ENCODE results near the gene HDAC9.

Gene HDAC9

DNA sequence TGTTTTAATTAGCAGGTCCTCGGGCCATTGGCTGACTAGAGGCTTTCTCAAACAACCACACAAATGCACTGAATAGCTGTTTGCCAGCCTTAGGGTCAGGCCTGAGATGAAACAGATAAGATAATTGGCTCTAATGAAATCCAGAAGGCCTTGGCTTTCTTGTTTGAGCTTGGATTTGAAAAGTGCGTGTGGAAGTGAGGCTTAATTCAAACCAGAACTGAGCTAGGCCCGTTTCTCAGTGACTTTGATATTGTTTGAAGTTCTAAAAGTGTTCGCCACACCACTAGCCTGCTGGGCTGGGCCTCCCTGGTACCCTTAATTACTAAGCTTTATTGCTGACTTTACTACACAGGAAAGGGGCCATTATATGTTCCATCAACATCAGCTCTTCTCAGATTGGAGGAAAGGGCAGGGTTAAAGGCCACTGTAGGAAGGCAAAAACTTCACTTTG is 351.2 kb downstream of the HDAC9 start:
- no peak overlapping the region for H3K4me3 ChIP-seq (ENCODE audit: low read depth, low read length)
- no peak for DNase-seq (ENCODE audit: low read depth)

DNA sequence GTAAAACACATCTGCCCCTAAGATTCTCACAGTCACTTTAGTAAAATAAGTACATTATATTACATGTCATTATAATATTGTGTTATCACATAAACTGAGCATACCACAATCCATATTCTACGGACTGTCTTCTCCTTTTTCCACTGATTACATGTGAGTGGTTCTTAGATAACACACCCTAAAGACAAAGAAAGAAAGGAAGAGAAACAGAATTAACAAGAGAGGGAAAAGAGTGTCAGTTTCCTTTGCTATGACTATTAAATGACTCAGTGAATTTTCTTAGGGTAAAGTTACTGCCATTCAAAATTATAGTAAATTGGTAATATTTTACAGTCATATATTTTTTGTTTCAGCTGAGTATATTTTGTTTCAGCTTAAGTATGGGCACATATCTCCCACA is 353.6 kb downstream of the HDAC9 start:
- no peak for DNase-seq (ENCODE audit: low read depth)

DNA sequence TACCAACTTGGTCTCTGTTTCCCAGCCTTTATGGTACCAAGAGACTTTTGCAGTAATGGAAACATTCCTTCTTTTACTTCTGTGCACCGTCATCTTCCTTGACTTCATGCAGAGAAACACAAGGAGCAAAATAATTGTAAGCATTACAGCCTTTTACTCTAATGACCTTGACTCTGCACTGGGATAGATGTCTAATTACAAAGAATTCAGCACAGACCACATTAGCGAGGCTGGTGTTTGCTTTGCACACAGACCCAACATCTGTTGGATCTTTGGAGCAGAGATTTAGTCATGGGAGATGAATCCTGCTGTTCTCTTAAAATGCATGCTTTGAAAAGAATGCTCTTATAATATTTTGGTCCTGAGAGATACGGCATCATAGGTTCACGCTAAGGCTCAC is 360.2 kb downstream of the HDAC9 start:
- DNase-seq (ENCODE audit: low read depth) = no peak
- H3K4me3 ChIP-seq (ENCODE audit: low read depth, low read length) = no peak overlapping the region

More for the DNA sequence above, 353.6 kb downstream of the HDAC9 start:
- no peak overlapping the region for H3K4me3 ChIP-seq (ENCODE audit: low read depth, low read length)

DNA sequence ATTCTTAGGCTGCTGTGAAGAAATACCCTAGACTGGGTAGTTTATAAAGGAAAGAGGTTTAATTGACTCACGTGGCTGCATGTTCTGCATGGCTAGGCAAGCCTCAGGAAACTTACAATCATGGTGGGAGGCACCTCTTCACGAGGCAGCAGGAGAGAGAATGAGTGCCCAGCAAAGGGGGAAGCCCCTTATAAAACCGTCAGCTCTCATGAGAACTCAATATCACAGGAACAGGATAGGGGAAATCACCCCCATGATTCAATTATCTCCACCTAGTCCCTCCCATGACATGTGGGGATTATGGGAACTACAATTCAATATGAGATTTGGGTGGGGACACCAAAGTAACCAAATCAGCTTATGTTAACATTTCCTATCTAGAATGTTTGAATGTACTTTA is 362.7 kb downstream of the HDAC9 start:
- DNase-seq (ENCODE audit: low read depth) = no peak
- H3K4me3 ChIP-seq (ENCODE audit: low read depth, low read length) = no peak overlapping the region

DNA sequence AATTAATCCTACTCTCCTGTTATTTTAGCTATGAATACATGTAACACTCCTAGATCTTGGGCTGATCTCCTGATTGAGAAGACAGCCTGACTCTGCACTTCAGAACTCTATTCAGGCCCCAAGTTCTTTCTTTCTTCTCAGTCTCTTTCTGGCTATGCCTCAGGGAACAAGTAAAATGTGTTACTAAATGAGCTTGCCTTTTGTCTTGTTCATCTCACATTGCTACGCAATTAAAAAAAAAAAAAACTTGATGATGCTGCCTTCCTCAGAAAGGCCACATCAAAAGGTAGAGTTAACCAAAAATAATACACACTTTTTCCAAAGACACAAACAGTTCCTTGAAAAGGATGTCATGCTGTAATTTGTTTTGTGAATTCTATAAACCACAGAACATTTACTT is 363.8 kb downstream of the HDAC9 start:
- H3K4me3 ChIP-seq (ENCODE audit: low read depth, low read length) = no peak overlapping the region
- DNase-seq (ENCODE audit: low read depth) = peak; percentile 62

DNA sequence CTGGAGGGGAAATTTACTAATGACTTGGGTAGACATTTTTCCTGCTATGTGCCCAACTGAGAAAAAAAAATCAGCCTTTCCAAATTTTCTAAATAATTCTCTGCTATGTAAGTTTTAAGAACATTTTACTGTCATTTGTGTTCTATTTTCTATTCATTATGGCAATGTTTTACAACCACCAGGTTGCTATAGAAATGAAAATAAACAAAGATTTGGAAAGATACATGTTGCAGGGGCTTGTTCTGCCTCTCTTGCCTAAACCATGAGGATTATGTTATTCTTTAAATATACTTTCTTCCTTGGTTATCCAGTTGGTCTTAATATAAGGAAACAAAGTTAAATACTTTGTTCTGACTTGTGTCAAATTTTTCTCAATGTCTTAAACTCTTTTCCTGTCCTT is 364.7 kb downstream of the HDAC9 start:
- DNase-seq (ENCODE audit: low read depth) = no peak
- no peak overlapping the region for H3K4me3 ChIP-seq (ENCODE audit: low read depth, low read length)

DNA sequence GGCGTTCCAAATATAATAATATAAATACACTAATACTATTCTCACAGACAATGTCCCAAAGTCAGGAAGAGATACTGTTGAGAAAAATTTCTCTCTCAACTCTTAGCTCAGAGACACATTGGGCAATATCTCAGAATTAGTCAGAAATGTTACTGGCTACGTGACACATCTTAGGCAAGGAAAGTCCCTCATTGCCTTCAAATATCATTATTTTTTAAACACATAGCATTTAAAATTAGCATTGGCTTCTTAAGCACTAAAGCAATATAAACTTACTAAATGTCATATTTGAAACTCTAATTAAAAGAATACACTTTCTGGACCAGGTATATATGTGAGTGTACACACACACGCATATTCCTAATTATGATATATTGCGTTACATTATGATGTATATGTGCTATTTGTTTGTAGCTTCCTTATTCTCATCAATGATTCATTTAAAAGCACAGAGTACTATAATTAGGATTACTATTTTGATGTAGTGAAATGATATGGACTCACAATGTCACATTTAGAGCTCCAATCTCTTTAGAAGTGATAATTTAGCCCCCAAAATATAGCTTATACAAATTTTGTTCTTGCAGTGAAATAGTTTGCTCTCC is 366.1 kb downstream of the HDAC9 start:
- DNase-seq (ENCODE audit: low read depth) = peak; percentile 63
- no peak overlapping the region for H3K4me3 ChIP-seq (ENCODE audit: low read depth, low read length)

DNA sequence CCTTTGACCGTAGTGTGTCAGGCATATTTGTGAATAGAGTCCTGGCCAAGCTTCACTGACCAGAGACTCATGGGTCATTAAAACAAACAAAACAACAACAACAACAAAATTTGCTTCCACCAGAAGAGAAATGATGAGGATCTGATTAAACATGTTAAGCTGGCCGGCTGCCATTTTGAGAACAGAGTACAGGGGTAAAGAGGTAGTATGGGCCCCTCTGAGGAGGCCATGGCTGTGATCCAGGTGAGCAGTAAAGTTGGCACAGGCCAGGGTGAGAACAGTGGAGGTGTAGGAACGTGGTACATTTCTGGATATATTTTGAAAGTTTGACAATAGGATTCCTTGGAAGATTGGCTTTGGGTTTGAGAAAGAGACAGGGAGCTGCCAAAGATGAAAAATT is 369.4 kb downstream of the HDAC9 start:
- no peak for DNase-seq (ENCODE audit: low read depth)
- H3K4me3 ChIP-seq (ENCODE audit: low read depth, low read length) = no peak overlapping the region

DNA sequence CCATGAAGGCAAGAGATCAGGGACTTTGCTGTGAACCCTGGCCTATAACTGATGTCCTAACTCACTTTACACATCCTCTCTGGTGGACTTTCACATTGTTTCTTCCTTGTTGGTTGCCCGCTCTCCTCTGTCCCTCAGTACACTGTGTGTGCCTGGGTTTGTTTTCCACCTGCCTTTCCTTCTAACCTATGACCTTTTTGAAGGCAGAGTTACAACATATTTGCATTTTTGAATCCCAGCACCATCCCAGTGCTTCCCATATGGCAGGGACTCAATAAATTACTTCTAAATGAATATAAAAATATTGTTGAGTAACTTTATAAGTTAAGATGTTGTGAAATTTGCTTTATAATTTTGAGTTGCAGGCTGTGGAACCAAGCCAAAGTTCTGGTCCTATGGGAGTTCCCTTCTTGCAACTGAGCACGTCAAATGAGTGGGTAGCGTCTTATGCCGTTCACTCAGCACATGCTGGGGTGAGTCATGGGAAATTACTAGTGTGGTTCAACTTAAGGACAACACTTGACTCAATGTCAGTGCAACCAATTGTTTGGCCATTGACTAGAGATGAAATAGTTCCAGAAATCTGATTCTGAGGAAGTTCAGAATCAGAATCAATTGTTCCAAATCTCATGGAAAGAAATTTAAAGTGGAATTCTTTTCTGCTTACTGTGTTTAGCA is 370.9 kb downstream of the HDAC9 start:
- DNase-seq (ENCODE audit: low read depth) = peak; percentile 100
- no peak overlapping the region for H3K4me3 ChIP-seq (ENCODE audit: low read depth, low read length)

DNA sequence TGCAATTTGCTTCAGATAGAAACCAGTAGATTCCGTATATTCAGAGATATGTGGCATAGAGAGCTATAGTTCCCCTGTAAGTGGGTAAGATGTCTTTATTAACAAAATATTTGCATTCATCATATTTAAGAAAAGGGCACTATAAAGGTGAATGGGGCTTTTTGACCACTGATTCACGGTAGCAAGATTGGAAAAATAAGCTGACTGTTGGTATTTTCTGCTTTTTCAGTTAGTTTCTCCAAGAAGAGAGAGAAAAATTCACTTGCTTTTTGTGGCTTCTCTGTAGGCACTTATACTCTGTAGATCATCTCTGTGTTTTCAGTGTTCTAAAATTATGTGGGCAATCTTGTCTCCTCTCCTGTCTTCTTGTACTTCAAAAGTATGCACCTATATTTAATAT is 376.8 kb downstream of the HDAC9 start:
- no peak for DNase-seq (ENCODE audit: low read depth)
- H3K4me3 ChIP-seq (ENCODE audit: low read depth, low read length) = no peak overlapping the region

DNA sequence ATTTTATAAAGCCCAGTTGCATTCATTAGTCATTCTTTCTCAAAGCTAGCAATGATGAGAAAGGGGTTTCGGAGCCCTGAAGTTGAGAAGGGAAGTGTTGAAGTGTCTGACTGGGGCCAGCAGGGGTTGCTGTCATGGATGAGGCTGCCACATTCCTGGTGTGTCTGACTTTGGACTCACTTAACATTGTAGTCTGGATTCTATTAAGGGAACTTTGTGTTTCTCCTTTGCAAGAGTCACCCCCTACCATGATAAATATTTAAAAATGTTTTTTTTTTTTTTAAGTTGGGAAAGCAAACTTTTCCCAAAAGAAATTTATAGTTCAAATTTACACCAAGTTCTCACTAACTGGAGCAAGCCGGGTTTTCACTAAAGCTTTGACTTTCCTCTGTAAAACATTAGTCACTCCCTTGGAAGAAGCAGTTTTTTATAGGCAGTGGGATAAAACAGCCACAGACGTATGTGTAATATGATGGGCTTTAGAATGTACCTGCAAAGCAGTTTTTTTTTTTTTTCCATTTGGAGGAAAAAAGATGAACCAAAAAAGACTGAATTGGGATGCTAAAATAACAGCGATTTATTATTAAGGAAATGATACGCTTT is 378.3 kb downstream of the HDAC9 start:
- no peak overlapping the region for H3K4me3 ChIP-seq (ENCODE audit: low read depth, low read length)
- DNase-seq (ENCODE audit: low read depth) = no peak

DNA sequence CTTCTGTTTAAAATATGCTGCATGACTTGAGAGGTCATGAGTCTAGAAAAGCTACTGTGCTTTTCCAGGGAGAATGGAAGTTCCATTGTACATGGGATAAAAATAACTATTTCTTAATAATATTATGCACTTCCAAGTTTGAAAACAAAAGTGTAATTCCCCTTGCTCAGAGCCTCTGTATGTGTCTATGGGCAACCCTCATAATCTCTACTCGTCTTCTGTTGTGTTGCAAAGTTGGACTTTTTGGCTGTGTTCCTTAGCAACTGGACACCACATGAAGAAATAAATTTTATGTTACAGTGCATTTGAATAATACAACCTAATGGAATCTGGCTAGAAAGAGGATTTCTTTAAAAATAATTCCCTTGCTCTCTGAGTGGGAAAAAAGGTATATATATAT is 379.3 kb downstream of the HDAC9 start:
- H3K4me3 ChIP-seq (ENCODE audit: low read depth, low read length) = no peak overlapping the region
- no peak for DNase-seq (ENCODE audit: low read depth)

DNA sequence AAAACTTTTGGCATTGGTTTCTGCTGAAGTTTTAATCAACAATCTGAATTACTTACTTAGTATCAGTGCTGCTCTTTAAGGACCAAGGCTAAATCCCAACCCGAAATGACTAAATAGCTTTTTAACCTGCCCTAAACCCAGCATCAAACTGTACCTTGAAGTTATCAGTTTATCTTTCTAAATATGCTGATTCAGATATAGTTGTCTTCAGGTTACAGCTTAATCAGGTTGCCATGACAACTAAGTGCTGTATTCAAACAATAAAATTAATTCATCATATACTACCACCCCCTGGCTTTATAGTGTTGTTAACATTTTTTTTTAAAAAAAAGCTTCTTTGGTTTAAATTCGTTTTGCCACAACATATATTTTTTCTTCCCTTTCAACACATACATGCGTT is 382.3 kb downstream of the HDAC9 start:
- H3K4me3 ChIP-seq (ENCODE audit: low read depth, low read length) = no peak overlapping the region
- DNase-seq (ENCODE audit: low read depth) = no peak

DNA sequence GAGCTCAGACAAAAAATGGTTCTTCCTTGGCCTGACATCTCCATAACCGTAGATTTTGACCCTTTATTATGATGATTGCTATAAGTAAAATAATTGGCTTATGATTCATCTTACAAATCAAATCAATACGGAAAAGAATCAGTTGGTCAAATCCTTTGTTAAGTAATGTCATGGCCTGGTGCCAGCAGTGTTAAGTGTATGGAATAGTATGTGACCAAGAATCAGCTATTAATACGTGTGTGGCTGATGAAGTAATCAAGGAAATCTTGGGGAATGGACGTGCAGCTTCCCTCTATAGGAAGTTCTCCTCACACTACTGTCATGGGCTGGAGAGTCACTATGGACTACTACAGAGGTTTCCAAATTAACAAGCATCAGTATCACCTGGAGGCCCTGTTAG is 391.3 kb downstream of the HDAC9 start:
- no peak for DNase-seq (ENCODE audit: low read depth)
- H3K4me3 ChIP-seq (ENCODE audit: low read depth, low read length) = no peak overlapping the region

DNA sequence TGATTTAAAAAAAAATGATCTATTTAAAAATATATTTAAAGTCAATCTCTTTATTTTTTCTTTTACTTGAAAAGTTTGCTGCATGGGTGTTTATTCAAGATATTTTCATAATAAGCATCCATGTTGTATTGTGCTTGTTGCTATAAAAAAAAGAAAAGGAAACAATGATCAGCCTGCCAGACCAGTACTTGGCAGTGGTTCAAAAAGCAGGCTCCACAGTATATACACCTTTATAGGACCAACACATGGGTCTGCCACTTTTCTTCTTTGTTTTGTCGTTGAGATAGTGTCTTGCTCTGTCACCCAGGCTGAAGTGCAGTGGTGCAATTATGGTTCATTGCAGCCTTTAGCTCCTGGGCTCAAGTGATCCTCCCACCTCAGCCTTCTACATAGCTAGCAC is 393.9 kb downstream of the HDAC9 start:
- no peak for DNase-seq (ENCODE audit: low read depth)
- H3K4me3 ChIP-seq (ENCODE audit: low read depth, low read length) = no peak overlapping the region

DNA sequence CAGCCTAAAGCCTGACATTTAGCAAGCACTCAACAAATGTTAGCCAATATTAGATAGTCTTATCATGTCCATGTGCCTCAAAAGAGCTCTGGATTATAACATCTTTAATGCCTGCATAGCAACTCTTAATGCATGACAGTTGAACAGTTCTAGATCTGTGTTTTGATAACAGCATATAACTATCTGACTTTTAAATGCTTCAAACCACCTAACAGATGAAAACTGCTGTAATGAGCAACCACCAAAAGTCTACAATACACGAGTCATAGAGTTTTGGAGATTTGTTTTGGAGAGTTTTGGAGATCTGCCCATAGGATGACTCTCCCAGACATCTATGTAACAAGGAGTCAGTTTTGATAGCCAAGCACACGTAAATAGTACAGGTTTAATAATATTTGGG is 394.6 kb downstream of the HDAC9 start:
- H3K4me3 ChIP-seq (ENCODE audit: low read depth, low read length) = no peak overlapping the region
- peak; percentile 40 for DNase-seq (ENCODE audit: low read depth)

DNA sequence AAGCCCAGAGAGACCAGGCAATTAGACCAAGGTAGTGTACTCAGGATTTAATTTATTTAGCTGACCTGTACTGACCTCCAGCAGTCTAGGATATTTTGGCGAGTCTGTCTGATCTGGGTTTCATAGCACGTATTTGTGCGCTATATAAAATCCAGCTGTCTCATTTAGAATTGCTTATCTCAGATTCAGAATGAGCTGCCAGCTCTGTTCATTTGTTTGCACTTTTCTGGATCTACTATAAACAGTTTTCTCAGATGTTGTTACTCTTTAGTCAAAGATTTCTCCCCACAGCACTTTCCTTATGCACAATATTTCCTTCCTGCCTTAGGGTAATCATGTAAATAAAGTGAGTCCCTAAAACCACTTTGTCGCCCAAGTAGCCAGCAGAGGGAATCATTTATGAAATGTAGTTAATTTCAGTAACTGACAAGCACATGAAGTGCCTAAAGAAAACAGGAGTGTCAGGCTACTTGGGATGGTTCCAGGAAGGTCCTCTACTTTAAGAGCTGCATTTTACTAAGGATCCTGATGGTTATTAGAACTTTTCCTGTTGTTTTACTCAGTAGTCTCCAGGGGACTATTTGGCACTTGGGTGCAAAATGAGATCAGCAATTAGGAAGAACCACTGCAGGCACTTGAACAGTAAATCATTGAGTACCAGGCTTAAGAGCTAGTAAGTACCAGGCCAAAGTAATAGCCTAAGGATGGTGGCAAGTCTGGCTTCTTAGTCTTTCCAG is 395.5 kb downstream of the HDAC9 start:
- no peak overlapping the region for H3K4me3 ChIP-seq (ENCODE audit: low read depth, low read length)
- DNase-seq (ENCODE audit: low read depth) = no peak

DNA sequence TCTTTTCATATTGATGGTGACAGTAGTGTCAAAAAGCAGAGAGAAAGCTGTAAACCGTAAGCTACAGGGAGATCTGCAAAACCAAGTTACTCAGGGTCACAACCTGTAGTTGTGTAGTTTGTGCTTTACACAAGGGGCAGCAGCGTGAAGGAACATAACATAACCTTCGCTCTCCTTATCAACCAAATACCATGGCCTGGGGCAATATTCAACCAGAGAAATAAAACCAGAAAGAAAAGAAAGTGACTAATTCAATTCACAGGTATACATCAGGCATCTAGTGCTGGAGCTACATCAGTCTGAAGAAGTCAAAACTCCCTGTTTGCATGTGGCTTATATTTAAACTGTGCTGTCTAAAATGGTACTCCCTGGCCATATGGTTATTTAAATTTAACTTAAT is 397.6 kb downstream of the HDAC9 start:
- no peak overlapping the region for H3K4me3 ChIP-seq (ENCODE audit: low read depth, low read length)
- DNase-seq (ENCODE audit: low read depth) = no peak

DNA sequence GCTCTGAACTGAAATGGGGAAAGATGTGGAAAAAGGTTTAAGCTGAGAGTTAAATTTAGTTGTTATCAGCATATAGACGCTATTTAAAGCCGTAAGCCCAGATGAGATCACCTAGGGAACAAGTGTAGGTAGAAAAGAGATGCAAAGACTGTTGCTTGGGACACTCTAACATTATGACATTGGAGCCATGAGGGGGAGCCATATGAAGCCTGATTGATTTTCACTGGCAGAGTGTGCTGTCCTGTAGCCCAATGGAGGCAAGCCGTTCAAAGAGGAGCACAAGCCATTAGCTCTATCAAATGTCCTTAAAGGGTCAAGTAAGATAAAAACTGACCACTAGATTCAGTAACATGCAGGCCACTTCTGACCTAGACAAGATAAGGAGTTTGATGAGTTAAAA is 398.6 kb downstream of the HDAC9 start:
- DNase-seq (ENCODE audit: low read depth) = no peak
- H3K4me3 ChIP-seq (ENCODE audit: low read depth, low read length) = no peak overlapping the region

DNA sequence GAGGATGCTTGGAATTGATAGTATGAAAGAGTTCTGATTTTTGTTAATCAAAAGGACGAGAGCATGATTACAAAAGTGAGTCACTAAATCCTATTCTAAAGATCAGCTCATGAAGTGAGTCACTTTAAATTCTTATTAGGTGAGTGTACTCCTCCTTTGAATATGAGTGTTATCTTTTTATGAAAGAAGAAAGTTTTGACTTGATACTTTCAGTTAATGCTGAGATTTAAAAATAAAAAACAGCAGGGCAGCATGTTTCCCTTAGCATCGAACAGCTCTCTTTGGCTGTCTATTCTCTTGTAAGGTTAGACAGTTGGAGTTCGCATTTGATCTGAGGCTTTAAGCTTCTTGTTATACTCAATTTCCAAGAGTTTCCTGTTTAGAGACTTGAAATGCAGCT is 399.9 kb downstream of the HDAC9 start:
- no peak for DNase-seq (ENCODE audit: low read depth)
- H3K4me3 ChIP-seq (ENCODE audit: low read depth, low read length) = no peak overlapping the region

All from skeletal muscle cell (primary cell).